ENCODE data around the gene ASAH2B.
"Not testable (repeated sequence)": the region's sequence is repeated elsewhere in the genome, so short reads cannot be mapped to it uniquely, and the experiment has no call there.

- TF ChIP-seq CTCF, POLR2AphosphoS5, POLR2A (IDR thresholded peaks at IDR 0.05): not testable (repeated sequence)
These were observed 15.9 kb upstream of the ASAH2B start for GRCh38 chr10:50723812-50724211.

Measured in upper lobe of left lung (tissue), 4 donors.